Pancreas (tissue), 10 donors: ENCODE measurements around the gene TMSB15B. TPM values are rescaled to one million over a fixed set of nuclear protein-coding genes. Genes with fewer than 3 reads are reported as not detected.
"Not testable (repeated sequence)": the region's sequence is repeated elsewhere in the genome, so short reads cannot be mapped to it uniquely, and the experiment has no call there.

Experiments used
- ATAC-seq, 4 donors: fragments of 200-7000 bp; cut with Tn5 transposase; one replicate each; pipeline versions ENCODE4 v1.8.0 to v1.9.1; 2020; ENCODE audit warnings: mild to moderate bottlenecking in 4 of 4, moderate library complexity in 4 of 4
- DNase-seq, 6 donors: peaks; one replicate each; pipeline ENCODE4 v3.0.0-alpha.2; 2020
- FAIRE-seq: peaks from 2 replicates; lab custom pipeline; 2012; peaks lifted over from hg19 to GRCh38; lab: Jason Lieb, UNC
- H3K27ac ChIP-seq, 4 donors: fragments of 200-600 bp; sonication (generic); 1 replicate in 3 of 4; 2 replicates in 1 of 4; pipeline versions ENCODE4 v1.5.0 to v1.8.0; 2020
- H3K27me3 ChIP-seq, 4 donors: fragments of 200-600 bp; one replicate each; pipeline ENCODE4 v1.8.0; 2021
- H3K36me3 ChIP-seq, 3 donors: fragments of 200-600 bp; sonication (generic) in 1 of 3; one replicate each; pipeline versions ENCODE4 v1.5.0 to v1.8.0; 2020 to 2021
- H3K4me1 ChIP-seq, 3 donors: fragments of 200-600 bp; one replicate each; pipeline ENCODE4 v1.8.0; 2021
- H3K4me3 ChIP-seq, 4 donors: fragments of 200-600 bp; sonication (generic) in 2 of 4; one replicate each; pipeline versions ENCODE4 v1.5.0 to v1.8.0; 2020 to 2021
- H3K9me3 ChIP-seq, 4 donors: fragments of 200-600 bp; one replicate each; pipeline ENCODE4 v1.8.0; 2021
- CTCF ChIP-seq, 4 donors: fragments of 200-600 bp; sonication (generic) in 3 of 4; IDR thresholded peaks; one replicate each; pipeline versions ENCODE4 v1.5.0 to v1.8.0; 2021; ENCODE audit warnings: antibody characterized with exemption in 4 of 4
- WGBS, 2 donors: extraction: QIAGEN DNeasy Blood & Tissue Kit; methylation state at CpG; one replicate each; pipeline ENCODE4 v1.1.7; 2013; 5-methylcytosine and 5-hydroxymethylcytosine counted together
- intact Hi-C, 3 donors: fragments of 100-400 bp; cut with DNase I; formaldehyde crosslinking; loops; one replicate each; pipeline versions ENCODE4 v1.11.1 to v1.14.2; 2022
- polyA plus RNA-seq, 2 donors: library from polyadenylated mRNA; stranded (reverse); fragments of 200-250 nt; gene quantifications; one replicate each; pipeline ENCODE4 v1.2.3, GENCODE V29; 2013
- total RNA-seq, 6 donors: library from RNA; stranded (reverse); fragmentation: NEBNext Ultra II Directional in 4 of 6; extraction: Animal tissue kit (Norgen Biotek cat#: 25700) in 4 of 6; gene quantifications; one replicate each; pipeline versions ENCODE4 v1.2.1 to v1.2.4, GENCODE V29; 2021 to 2023
- donor health status: healthy with polysubstance abuse.
- donor health status: DM: no; HTN: no; CAD: no; lungs with moderate emphysema.
- donor health status: DM: no; HTN: no; CAD: no.
- donor health status: control.
- donor health status: control.
- donor health status: Bipolar disorder and iron deficiency.
- donor health status: DM: yes; HTN: yes; CAD: no.
- donor health status: DM: no; HTN: no; CAD: no.
- donor health status: DM: no; HTN: no; CAD: no.
- donor health status: DM: yes; HTN: yes; CAD: no.

The TMSB15B gene
- 1 to 10 TPM in 1 of 6 donors, under 1 TPM in 5; 0.28 to 1.3 (median 0.53) TPM for total RNA-seq
- polyA plus RNA-seq = 1 to 10 TPM; 1.5 to 3.5 TPM

- DNase-seq, H3K4me1 ChIP-seq, H3K27me3 ChIP-seq, intact Hi-C loops, H3K9me3 ChIP-seq, FAIRE-seq, H3K36me3 ChIP-seq, H3K4me3 ChIP-seq, H3K27ac ChIP-seq: not testable (repeated sequence)
- WGBS, 2 donors = no CpG with 5 or more reads among the region's 55 CpGs
- peak; percentile 85 to 99 (median 96) for ATAC-seq
Measured at GRCh38 chrX:103962411-103963278, at the start of gene TMSB15B. TSS of gene TMSB15B (plus strand) at chrX:103962627.

- TF ChIP-seq CTCF (IDR thresholded peaks at IDR 0.05) = no peak
- 52 to 78% methylated on average over 10 of the region's 10 CpGs for WGBS, 2 donors
- Histone ChIP-seq H3K36me3 (no peaks in the 10 kb centered on the region), H3K27me3 (peaks cover 0 to 28% (median 5%) of the 10 kb centered on the region in 4 donors), H3K4me1 (no peaks in the 10 kb centered on the region), H3K4me3 (no peak overlapping the region), H3K27ac (no peak overlapping the region), H3K9me3 (no peaks in the 10 kb centered on the region)
- intact Hi-C loops = no loop called here
- no peak for FAIRE-seq
- no peak for ATAC-seq
- DNase-seq = no peak
Measured at GRCh38 chrX:103913356-103914020, 48.9 kb upstream of the TMSB15B start.

DNA sequence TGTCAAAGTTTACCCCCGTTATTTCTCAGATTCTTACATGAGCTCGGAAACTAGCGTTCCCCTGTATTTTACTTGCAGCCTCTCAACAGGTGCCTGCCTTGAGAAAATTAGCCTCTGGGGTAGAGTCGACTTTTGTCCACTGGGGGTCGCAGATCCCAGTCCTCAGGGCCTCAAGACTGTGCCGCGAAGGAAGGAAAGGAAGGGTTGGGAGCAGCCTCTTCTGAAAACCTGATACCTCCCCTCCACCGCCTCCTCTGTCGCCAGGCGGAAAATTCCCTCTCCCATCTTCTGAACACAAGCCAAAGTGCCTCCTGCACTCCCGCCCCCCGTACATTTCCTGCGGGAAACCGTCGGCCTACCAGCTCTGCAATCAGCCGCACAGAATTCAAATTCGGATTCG lies 44.4 kb upstream of the TMSB15B start:
- peak in 3 of 4 donors; percentile 15 to 16 (median 16) for TF ChIP-seq CTCF (IDR thresholded peaks at IDR 0.05)
- H3K27ac ChIP-seq = no peak overlapping the region
- WGBS, 2 donors = 1 to 22% methylated on average over 17 to 18 of the region's 18 CpGs
- FAIRE-seq (no peak), ATAC-seq (peak; percentile 78 to 85 (median 82)), DNase-seq (peak in 5 of 6 donors; percentile 20 to 52 (median 38))
- H3K36me3 ChIP-seq = no peaks in the 10 kb centered on the region
- H3K4me1 ChIP-seq = no peaks in the 10 kb centered on the region
- H3K4me3 ChIP-seq = peak overlapping the region in 2 of 4 donors; percentile 44 to 56
- intact Hi-C loops = no loop called here
- no peaks in the 10 kb centered on the region for H3K9me3 ChIP-seq
- H3K27me3 ChIP-seq = peaks cover 0 to 14% (median 5%) of the 10 kb centered on the region in 4 donors

GRCh38 chrX:103918571-103919269 lies 43.7 kb upstream of the TMSB15B start:
- H3K27ac ChIP-seq = peak overlapping the region in 2 of 4 donors; percentile 23 to 46
- ATAC-seq (peak; percentile 85 to 88 (median 86)), DNase-seq (peak; percentile 13 to 79 (median 50)), FAIRE-seq (no peak)
- H3K4me3 ChIP-seq = peak overlapping the region; percentile 13 to 56 (median 40)
- no peaks in the 10 kb centered on the region for H3K9me3 ChIP-seq
- intact Hi-C loops = no loop called here
- TF ChIP-seq CTCF (IDR thresholded peaks at IDR 0.05) = no peak
- no peaks in the 10 kb centered on the region for H3K36me3 ChIP-seq
- peaks cover 0 to 10% (median 5%) of the 10 kb centered on the region in 4 donors for H3K27me3 ChIP-seq
- 0 to 21% methylated on average over 62 to 64 of the region's 64 CpGs for WGBS, 2 donors
- H3K4me1 ChIP-seq = no peaks in the 10 kb centered on the region

- H3K36me3 ChIP-seq = no peaks in the 10 kb centered on the region
- WGBS, 2 donors = 8 to 28% methylated on average over 10 of the region's 10 CpGs
- peaks cover 0 to 10% (median 5%) of the 10 kb centered on the region in 4 donors for H3K27me3 ChIP-seq
- peak overlapping the region in 2 of 4 donors; percentile 23 to 46 for H3K27ac ChIP-seq
- H3K9me3 ChIP-seq = no peaks in the 10 kb centered on the region
- intact Hi-C loops = no loop called here
- H3K4me1 ChIP-seq = no peaks in the 10 kb centered on the region
- peak; percentile 53 to 79 (median 70) for ATAC-seq
- peak overlapping the region in 3 of 4 donors; percentile 13 to 56 (median 44) for H3K4me3 ChIP-seq
- DNase-seq = no peak
- TF ChIP-seq CTCF (IDR thresholded peaks at IDR 0.05) = peak in 1 of 4 donors; percentile 16
- FAIRE-seq = no peak
Measured at GRCh38 chrX:103919270-103919637, 43.2 kb upstream of the TMSB15B start.

DNA sequence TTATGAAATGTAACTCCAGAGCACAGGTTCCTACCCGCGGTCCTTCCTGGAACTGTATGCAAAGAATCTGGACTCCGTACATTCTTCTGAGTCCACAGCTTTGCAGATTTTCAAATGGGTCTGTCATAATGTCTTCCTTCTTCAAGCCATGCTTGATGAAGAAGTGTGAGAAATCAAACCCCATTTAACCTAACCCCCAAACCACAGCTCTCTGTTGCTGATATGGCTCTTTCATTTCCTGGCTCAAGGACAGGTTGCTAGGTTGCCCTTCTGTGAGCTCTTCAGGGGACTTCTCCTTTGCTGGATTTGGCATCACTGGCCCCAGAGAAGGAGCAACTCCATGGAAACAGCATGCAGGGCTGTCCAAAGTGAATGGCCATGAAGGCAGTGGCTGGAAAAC lies 41.9 kb upstream of the TMSB15B start:
- H3K27me3 ChIP-seq, intact Hi-C loops, DNase-seq, H3K27ac ChIP-seq, H3K9me3 ChIP-seq, H3K36me3 ChIP-seq, FAIRE-seq, H3K4me3 ChIP-seq, H3K4me1 ChIP-seq: not testable (repeated sequence)
- 64 to 74% methylated on average over 3 of the region's 3 CpGs for WGBS, 2 donors
- peak in 1 of 4 donors; percentile 6 for ATAC-seq
